Activated CD4-positive, CD25-positive, alpha-beta regulatory T cell (primary cell): ENCODE data around the gene JOSD2.
A peak's percentile ranks its signal among the peaks of the same experiment; 100 is the strongest.
"Not testable (repeated sequence)": the region's sequence is repeated elsewhere in the genome, so short reads cannot be mapped to it uniquely, and the experiment has no call there.

Experiments used
- DNase-seq, 4 experiments: peaks; one replicate each; lab custom pipeline; 2025; lab: John Stamatoyannopoulos, UW

Gene JOSD2

GRCh38 chr19:50547385-50548190 is 36.6 kb upstream of the JOSD2 start:
- no peak for DNase-seq

DNA sequence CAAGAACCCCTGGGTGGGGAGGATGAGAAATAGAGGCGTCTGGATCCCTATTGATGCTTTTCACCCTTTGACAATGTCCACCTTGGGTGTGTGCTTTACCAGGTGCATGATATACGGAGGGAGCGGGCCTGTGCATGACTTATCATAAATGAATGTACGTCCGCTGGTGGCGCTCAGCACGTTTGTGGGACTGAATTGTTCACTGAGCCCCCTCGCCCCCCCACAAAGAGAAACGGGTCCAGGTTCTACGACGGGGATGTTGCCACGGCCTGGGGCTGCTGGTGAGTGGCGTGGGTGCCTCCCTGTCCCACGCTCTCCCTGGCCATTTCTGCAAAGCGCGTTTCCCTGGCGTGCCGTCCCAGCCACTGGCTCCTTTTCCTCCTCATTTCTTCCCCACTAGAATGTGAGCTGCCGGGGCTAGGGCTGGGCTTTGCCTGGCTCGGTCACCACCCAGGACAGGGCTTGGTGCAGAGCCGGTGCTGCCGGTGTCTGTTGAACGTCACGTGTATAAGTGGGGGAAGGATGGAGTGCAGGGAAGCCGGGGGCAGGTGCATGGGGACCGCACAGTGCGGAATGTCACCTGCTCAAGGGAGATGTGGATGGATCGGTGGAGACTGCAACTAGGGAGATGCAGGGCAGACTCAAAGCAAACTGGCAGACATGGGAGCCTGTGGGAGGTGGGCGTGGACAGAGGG is 35.7 kb upstream of the JOSD2 start:
- DNase-seq: no peak

DNA sequence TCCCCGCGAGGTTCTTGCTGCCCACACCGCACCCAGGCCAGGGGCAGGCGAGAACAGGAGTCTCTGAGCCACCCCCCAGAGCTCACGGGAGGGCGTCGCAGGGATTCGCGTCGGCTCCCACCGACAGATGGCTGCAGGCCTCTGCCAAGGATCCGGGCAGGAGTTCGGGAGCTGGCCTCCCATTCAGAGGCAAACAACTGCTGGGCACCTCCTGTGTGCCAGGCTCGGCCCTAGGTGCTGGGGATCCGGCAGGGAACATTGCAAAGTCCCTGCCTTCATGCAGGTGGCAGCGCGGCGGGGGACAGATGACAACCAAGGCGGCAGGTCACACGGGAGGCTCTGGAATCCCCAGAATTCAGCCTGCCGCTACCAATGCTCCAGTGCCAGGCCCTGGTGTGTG is 32.0 kb upstream of the JOSD2 start:
- no peak for DNase-seq

- DNase-seq: peak in 3 of 4 experiments; percentile 29 to 47 (median 37)
Observed at GRCh38 chr19:50537769-50538230, 26.8 kb upstream of the JOSD2 start.

- no peak for DNase-seq
Observed at GRCh38 chr19:50537306-50537685, 26.3 kb upstream of the JOSD2 start.

DNA sequence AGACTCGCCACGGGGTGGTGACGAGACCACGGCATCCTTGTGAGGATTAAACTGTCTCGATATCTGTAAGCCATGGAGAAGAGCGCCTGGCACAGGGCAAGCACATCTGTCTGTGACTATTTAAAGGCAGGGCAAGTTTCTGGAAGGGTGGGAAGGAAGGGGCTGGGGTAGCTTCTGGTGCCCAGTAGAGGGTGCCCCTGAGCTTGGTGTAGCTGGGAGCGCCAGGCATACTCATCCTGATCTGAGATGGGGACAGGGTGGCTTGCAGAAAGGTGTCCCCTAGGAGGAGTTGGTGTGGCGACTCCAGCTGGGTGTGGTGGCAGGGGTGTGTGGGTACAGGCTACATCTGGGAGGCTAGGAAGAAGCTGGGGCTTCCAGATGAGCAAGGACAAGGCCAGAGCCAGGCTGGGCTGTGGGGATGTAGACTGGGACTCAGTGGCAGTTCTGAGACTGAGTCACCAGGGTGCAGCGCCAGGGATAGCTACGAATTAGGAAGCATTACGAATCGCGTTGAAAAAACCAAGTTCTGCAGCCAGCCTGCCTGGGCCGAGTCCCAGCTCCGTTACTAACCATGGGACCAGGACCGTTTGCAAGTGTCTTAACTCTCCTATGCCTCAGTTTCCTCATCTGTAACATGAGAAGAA is 25.8 kb upstream of the JOSD2 start:
- DNase-seq: no peak

DNA sequence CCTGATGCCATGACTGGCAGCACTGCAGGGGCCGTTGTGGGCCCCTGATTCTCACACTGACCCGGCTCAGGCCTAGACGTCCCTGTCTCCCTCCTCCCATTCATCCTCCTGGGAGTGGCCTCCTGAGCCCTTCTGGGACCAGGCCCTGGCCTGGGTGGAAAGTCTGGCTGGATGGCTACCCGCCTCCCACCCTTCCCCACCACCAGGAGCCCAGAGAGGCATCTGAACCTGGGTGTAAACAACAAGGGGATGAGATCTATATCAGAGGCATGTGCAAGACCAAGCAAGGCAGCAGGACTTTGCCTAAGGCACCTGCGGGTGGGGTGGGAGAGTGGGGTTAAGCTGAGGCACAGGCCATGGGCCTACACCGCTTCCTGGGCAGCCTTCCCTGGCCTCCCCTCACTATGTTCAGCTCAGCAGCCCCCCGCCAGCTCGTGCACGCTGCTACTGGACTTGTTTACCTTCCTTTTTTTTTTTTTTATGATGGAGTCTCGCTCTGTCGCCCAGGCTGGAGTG is 24.7 kb upstream of the JOSD2 start:
- DNase-seq: no peak

GRCh38 chr19:50534478-50534877 is 23.5 kb upstream of the JOSD2 start:
- DNase-seq: no peak

DNA sequence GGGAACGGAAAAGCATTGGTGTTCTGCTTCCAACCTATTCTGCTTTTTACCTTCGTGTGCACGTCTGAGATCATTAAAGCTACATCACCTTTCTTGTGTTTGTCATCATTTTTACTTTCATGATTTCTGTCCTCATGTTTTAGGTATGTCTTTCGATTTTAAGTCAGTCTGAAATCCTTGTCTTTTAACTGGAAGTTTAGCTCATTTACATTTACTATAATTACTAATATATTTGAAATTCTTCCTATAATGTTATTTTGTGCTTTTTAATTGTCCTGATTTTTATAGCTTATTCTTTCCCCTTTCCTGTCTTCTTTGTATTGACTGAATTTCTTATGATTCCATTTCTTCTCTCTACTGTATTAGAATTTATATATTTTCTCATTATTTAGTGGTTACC is 22.0 kb upstream of the JOSD2 start:
- DNase-seq: no peak

DNA sequence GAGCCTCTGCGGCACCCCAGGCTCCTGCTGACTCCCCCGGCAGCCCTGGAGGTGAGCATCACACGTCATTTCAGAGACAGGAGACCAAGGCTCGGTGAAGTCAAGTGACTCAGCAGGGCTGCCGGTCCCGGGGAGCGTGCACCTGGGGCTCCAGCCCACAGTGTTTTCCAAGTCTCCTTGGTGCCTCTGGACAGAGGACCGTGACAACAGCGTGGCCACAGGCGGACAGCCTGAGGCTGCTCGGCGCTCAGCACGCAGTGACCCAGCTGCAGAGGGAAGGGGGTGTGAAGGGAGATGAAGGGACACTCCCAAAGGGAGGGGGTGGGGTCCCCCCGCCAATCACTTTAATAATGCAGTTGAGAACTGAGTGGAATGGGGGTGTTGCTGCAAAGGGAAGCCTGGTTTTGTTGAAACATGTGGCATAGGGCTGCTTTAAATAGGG is 20.2 kb upstream of the JOSD2 start:
- DNase-seq: no peak

DNA sequence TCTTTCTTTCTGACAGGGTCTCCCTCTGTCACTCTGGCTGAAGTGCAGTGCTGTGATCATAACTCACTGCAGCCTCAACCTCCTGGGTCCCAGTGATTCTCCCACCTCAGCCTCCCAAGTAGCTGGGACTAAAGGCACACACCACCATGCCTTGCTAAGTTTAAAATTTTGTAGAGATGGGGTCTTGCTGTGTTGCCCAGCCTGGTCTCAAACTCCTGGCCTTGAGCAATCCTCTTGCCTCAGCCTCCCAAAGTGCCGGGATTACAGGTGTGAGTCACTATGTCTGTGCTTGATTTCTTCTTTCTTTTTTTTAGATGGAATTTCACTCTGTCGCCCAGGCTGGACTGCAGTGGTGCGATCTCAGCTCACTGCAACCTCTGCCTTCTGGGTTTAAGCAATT is 17.1 kb upstream of the JOSD2 start:
- DNase-seq: not testable (repeated sequence)

- DNase-seq: no peak
Observed at GRCh38 chr19:50522881-50523280, 11.9 kb upstream of the JOSD2 start.

DNA sequence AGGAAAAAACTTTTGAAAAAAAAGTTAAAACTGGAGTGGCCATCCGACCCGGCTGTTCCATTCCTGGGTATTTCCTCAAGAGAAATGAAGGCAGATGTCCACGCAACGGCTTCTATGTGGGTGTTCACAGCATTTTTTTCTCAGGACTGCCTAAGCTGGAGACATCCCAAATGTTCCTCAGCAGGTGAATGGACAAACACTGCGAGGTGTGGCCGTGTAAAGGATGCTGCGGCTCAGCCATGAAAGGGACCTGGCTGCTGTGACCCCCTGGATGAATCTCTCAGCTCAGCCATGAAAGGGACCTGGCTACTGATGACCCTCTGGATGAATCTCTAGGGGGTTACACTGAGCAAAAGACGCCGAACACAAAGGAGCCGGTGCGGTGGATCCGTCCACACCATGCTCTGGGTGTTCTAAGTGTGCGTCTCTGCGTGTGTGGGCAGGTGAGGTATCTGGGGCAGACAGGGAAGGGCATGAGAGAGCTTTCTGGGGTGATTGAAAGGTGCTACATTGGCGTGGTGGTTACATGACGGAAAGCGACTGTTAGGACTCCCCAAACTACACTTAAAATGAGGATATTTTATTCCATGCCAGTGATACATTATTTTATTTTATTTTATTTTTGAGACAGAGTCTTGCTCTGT is 10.0 kb upstream of the JOSD2 start:
- no peak for DNase-seq

- DNase-seq: no peak
Observed at GRCh38 chr19:50519006-50519575, 8.1 kb upstream of the JOSD2 start.

DNA sequence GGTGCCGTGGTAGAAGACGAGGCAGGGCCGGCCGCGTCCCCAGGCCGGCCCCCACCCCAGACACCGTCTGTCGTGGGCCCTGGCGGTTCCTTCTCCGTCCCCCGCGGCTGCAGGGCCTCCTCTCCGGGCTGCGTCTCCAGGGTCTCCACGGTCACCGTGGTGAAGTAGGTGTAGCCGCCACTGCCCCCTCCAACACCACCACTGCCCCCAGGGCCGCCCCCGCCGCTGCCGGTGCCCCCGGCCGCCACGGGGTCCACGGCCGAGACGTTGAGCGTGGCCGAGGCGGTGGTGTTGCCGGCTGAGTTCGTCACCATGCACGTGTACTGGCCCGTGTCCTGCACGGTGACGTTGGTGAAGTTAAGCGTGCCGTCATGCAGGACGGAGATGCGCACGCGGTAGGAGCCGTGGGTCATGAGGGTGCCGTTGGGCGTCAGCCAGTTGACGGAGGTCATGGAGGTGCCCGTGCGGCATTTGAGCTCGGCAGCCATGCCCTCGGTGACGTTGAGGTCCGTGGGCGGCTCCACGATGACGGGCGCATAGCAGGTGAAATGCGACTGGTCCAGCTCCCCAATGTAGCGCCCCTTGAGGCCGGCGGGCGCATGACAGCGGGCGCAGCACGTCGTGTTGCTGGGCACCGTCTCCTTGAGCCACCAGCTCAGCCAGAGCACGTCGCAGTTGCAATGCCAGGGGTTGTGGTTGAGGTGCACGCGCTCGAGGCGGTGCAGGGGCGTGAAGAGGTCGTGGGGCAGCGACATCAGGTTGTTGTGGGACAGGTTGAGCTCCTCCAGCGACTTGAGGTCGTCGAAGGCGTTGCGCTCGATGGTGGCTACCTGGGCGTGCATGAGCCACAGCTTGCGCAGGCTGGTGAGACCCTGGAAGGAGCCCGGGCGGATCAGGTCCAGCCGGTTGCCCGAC is 7.4 kb upstream of the JOSD2 start:
- DNase-seq: no peak

DNA sequence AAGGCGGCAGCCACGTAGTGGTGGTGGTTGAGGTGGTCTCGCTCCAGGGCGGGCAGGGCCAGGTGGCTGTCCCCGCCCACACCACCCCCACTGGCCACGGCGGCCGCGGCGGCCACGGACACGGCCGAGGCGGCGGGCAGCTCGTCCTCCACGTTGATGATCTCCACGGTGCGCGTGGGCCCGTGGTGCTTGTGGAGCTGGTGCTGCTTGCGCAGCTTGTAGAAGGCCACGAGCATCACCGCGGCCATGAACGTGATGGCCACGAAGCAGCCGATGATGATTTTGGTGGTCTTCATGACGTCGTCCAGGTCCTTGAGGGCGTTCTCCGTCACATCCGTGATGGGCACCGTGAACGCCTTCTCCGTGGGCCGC is 6.7 kb upstream of the JOSD2 start:
- no peak for DNase-seq

- DNase-seq: no peak
Observed at GRCh38 chr19:50516964-50517703, 6.1 kb upstream of the JOSD2 start.

- no peak for DNase-seq
Observed at GRCh38 chr19:50516456-50516855, 5.5 kb upstream of the JOSD2 start.

DNA sequence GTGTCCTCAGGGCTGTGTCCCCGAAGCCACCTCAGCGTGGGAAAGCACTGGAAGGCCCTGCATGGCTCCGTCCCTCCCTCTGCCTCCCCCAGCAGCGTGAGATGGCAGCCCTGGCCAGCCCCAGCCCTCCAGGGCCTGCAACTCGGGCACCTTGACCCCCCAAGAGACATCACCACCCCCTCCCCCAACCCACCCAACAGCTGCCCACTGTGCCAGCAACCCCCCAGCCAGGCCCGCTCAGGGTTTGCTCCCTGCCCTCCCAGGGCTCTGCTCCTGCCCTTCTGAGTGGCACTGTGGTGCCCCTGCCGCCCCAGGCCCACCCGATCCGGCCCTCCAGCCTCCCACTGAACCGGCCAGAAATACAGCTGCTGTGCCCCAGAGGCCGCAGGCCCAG is 4.2 kb upstream of the JOSD2 start:
- no peak for DNase-seq
